HG03378 (cell line): ENCODE measurements around the gene RRAD.
"Not testable (repeated sequence)": the region's sequence is repeated elsewhere in the genome, so short reads cannot be mapped to it uniquely, and the experiment has no call there.

Experiments
- ATAC-seq: cut with Tn5 transposase; IDR thresholded peaks from one replicate; pipeline ENCODE4 v1.9.1; 2021; ENCODE audit warnings: mild to moderate bottlenecking, moderate library complexity; ENCODE audit not compliant: unreplicated experiment

The RRAD gene

DNA sequence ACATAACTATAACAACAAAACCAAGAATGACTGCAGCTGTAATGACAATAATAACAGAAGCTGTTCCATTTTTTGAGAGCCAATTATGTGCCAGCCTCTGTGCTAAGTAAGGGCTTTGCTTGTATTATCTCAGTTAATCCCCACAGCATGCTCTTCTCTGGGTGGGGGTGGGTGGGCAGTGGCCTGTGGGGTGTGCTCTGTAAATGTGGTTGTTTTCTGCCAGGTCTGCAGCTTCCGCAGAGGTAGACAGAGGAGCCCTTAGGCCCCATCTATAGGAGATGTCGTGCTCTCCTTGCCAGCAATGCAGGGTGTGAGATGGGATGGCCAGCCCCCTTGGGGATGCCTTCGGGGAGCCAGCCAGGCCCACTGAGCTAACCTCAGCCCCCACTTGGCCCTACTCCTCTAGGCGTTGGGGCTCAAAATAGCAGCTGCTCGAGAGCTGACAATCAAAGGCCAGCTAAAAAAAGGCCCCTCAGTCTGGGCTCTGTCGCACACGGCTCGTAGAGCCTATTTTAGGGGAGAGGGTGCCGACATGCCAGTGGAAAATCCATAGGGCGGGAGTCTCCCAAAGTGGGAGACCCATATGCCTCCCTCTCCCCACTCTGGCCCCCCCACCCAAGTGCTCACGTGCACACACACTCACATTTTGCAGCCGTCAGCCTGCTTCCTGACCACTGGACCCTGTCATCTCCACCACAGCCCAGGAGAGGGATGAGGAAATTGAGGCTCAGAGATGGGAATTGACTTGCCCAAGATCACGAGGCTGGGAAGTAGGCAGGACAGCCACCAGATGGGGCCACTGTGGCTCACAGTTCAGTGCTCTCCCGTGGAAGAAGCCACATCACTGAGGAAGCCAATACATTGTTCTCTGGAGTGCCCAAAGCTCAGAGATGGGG, 22.4 kb downstream of the RRAD start:
- no peak for ATAC-seq

DNA sequence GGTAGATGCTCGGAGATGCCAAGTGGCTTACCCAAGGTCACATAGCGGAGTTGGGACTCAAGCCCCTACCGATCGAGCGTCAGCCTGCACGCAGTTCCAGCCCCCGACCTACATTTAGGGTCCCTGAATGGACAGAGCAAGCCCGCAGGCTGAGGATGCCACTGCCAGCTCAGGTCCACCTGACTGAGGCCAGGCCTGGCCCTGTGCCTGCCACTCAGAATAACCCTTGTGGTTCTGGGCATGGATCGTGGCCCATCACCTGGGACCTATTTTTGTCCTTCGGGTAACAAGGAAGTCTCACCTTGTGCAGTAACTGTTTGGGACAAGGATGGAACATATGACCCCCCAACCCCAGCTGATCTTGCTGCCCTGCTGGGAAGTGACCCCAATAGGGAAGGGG, 23.7 kb downstream of the RRAD start:
- ATAC-seq = no peak

DNA sequence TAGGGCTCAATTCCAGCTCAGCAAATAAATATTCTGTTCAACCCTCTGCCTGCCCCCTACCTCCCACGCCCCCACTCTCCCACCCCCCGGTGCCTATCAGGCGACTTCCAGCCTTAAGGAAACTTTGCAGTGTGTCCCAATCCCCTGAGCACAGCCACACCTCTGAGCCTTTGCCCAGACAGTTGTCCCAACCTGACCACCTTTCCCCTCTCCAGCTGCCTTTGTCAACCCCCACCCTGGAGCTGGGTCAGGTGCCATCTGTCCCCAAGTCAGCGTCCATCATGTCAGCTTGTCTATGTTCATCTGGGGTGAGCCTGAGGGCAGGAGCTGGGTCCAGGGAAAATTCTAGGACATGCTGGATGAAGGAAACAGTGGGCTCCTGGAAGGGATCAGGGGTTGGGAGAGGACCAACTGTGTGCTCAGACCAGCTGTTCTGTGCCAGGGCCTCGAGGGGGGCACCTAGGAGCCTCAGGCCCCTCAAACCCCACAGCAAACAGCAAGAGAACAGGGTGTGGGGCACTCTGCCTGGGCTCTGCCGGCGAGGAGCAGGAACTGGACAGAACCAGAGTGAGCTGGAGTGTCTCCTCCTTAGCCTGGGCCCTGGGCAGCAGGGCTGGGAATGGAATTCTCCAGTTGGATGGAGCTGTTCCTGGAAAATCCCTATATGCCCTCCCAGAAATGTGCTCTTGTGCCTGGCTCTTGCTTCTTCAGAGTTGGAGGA, 24.5 kb downstream of the RRAD start:
- no peak for ATAC-seq

DNA sequence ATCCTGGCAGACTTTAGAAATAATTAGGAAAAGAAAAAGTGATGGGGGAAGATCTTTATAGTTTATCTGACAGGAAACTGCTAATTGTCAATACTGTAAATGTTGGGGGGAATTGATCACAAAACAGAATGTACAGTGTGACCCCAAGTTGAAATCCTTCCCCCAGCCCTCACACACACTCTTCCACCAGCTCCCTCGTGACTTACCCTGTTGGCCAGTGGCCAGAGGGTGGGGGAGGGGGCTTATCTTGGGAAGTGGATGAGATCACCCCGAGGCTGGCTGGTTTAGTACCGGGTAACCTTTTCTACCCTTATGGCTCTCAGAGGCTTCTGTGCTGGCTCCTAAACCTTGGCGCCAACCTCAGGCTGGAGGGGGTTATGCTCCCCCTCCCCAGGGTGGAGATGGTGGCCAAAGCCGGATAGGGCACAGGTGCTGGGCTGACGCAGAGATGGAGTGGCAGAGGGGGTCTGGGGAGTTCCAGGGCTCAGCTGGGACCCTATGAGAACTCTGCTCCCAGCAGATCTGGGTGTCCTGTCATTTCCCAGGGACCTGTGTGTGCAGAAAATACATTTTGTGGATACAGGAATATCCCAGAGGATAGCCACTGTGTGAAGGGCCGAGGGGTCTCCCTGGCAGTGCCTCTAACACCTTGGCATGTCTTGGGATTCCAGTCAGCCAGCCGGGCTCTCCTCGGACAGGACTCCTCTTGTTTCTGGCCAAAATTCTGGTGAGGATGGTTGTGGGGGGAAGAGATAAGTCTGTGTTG, 25.2 kb downstream of the RRAD start:
- no peak for ATAC-seq

DNA sequence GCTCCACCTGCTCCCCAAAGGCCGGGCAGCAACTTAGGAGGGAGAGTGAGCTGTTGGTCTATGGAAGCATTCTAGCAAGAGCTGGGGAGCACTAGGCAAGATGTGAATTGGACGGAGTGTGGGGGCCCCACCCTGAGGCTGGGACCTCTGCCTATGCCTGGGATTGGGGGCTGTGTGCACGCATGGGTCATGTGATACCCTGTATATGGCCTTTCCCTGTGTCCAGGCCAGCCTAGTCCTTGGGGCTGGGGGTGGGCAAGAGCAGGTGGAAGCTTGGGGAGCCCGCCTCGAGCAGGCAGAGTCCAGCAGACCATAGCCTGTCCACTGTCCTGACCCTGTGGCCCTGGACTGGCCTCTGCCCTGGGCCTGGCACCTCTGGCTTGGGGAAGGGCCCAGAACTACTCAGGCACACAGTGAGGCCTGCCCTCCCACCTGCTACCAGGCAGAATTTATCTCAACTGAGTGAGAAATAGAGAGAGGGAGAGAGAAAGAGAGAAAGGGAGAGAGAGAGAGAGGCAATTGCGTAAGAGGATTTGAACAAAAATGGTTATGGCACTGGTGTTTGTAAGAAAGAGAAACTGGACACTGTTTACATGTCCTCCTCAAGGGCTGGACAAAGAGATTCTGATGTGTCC, 25.9 kb downstream of the RRAD start:
- ATAC-seq = no peak

DNA sequence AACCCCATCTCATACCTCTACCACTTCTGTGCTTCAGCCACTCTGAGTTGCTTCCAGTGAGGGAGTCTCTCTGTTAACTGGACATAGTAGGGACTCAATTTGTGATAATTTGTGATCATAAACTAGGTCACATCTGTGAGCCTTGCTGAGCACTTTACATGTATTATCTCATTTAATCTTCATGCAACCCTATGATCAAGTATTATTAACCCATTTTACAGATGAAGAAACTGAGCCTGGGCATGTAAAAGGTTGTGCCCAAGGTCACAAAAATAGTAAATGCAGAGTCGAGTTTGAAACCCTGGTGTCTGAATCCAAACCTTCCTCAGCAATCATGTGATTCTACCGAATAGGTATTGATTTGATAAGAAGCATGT, 26.4 kb downstream of the RRAD start:
- ATAC-seq = no peak

DNA sequence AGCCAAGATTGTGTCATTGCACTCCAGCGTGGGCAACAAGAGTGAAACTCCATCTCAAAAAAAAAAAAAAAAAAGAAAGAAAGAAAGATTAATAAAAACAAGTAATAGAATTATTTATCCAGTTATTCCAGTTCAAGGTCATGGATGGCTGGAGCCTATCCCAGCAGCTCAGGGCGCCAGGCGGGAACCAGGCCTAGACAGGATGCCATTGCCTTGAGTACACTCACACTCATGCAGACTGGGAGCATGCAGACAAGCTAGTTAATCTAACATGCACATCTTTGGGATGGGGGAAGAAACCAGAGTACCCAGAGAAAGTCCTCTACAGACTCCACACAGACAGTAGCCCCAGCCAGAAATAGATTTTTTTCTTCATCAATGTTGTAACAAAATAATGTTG, 27.1 kb downstream of the RRAD start:
- no peak for ATAC-seq

DNA sequence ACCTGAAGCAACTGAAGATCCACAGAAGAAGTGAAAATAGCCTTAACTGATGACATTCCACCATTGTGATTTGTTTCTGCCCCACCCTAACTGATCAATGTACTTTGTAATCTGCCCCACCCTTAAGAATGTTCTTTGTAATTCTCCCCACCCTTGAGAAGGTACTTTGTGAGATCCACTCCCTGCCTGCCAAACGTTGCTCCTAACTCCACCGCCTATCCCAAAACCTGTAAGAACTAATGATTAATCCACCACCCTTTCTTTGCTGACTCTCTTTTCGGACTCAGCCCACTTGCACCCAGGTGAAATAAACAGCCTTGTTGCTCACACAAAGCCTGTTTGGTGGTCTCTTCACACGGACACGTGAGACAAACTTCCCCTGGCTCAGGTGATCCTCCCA, 28.7 kb downstream of the RRAD start:
- not testable (repeated sequence) for ATAC-seq

DNA sequence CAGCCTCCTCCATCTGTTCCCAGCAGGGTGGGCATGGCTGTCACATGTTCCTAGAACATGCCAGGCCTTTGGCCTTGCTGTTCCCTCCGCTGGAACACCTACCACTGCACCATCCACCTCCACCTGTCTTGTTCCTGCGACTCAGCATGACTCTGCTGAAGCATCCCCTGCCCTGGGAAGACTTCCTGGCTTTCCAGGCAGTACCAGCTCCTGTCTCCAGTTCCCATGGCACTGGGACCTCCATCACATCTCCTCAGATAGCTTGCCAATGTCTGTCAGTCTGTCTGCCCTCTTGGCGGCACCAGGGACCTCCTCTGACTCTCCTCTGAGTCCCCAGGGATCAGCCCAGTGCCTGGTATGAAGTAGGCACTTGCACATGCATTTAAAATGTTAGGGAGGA, 29.3 kb downstream of the RRAD start:
- ATAC-seq = no peak

DNA sequence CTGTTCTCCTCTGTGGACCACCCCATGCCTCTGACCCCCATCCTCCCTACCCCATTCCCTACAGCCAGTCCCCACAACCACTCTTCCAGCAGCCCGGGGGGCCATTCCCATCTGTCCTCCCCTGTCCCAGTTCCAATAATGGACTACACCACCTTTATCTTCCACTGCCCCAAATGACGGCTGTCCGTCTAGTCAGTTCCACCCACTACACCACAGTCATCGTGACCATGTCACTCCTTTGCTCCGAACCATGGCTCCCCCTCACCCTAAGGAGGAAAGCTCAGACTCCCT, 29.7 kb downstream of the RRAD start:
- ATAC-seq = no peak

DNA sequence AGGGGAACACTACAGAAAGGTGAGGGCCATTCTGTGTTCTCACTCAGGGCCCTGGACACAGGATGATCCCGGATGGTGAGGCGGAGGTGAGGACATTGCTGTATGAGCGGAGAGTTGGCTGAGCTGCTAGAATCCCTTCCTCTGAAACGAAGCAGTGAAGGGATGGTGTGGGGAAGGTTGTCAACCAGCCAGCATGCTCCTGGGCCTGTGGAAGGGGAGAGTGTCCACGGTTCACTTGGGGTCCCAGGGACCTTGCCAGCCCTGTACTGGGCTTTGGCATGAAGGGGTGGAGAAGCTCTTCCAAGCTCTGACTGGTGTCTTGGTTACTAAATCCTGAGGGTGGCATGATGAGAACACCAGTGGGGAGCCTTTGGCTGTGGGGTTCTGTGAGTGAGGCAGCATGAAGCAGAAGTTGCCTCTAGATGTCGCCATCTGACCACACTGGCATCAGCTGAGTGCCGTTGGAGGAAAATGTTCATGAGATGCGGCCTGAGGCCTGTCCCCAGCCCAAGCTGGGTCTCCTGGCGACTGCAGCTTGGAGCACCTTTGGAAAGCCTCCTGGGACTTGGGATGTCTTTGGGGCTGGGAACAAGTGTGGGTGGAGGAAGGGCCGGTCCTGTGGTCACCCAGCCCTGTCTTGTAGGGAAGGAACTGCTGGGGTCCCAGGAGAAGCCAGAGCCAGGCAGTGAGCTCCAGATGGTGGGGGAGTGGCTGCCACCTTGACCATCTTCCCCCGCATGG, 30.2 kb downstream of the RRAD start:
- no peak for ATAC-seq

DNA sequence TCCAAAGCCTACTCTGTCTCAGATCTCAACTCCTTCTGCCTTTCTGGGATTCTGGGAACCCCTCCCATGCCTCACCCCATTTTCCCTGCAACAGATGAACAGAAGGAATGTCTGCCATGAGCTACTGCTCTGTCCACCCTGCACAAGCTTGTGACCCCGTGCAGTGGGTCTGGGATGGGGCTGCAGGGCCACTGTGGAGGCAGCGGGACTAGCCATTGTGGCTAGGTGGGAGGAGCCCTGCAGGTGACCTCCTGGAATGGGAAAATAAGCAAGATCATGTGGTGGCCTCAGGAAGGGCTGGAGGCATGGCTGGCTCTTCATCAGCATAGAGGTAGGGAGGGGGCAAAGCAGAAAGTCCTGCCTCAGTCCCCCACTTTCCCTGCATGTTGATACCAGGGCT, 31.3 kb downstream of the RRAD start:
- ATAC-seq = no peak

DNA sequence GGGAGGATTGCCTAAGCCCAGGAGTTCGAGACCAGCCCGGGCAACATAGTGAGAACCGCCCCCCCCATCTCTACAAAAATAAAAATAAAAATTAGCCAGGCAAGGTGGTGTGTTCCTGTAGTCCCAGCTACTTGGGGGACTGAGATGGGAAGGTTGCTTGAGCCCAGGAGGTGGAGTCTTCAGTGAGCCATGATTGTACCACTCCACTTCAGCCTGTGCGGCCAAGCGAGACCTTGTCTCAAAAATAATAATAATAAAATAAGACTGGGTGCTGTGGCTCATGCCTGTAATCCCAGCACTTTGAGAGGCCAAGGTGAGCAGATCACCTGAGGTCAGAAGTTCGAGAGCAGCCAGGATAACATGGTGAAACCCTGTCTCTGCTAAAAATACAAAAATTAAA, 33.5 kb downstream of the RRAD start:
- ATAC-seq = no peak

DNA sequence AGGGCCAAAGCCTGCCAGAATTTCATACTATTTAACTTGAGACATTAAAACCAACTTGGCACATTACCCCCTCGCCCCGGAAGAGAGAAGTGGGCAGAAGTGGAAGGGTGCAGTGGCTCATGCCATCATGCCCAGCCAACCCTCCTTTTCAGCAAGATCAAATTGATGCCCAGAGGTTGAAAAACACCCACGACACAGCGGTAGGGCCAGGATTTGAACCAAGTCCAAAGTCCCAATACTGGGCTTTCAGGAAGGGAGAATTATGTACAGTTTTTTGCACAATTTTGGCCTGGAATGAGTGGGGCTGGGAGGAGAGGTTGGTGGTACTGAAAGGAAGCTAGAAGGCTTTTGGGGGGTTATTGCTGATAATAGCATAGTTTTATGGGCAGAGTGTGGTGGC, 34.0 kb downstream of the RRAD start:
- ATAC-seq = no peak

DNA sequence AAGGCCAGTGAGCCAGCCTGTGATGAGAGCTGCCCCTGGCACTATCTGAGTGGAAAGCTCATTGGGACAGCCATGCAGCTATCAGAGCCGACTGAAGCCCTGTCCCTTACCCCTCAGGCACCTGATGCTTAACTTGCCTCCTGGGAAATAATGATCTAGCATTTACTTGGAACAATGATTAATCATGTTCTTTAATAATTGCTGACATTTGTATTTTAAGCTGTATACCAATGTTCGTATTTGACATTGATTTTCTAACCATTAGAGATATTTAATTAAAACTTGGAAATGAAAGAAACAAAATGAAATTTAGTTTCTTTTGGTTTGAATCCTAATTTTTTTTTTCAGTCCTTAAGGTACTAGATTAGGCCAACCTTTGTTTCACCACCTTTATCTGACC, 34.5 kb downstream of the RRAD start:
- ATAC-seq = no peak

DNA sequence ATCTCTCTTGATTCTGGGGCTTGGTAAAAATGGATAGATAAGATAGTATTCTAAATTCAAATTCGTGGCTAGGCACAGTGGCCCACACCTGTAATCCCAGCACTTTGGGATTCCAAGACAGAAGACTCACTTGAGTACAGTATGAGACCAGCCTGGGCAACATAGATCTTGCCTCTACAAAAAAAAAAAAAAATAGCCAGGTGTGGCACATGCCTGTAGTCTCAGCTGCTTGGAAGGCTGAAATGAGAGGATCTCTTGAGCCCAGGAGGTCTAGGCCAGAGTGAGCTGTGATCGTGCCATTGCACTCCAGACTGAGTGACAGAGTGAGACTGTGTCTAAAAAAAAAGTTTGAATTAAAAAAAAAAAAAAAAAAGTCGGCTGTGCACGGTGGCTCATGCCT, 35.7 kb downstream of the RRAD start:
- no peak for ATAC-seq

DNA sequence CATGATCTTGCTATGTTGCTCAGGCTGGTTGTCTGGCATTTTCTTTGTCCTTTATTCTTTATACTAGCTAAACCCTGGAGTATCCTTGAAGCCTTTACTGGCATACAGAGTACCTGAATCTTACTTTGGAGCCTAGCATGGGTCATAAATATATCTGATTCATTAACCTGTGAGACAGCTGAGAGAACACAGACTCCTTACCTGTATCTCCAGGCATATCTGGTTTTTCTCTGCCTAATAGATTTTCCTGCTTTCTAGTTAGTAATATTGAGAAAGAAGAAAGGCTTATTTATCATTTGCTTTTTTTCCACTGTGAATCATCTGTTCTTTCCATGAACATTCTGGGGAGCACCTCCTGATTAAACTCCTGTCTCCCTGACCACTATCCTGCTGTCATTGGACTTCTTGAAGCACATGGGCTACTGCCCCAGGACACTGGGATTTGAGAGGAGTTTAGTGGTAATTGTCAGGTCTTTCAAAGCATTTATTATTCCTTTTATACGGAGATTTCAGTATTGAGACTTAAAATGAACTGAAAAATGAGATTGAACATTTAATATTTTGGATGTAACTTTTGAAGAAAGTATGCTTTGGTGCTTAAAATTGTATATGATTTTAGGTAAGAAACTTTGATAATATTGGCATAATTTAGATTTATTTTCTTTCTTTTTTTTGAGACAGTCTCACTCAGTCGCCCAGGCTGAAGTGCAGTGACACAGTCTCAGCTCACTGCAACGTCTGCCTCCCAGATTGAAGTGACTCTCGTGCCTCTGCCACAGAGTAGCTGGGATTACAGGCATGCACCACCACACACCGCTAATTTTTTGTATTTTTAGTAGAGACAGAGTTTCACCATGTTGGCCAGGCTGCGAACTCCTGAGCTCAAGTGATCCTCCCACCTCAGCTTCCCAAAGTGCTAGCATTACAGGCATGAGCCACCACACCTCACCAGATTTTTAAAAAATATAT, 36.4 kb downstream of the RRAD start:
- no peak for ATAC-seq

DNA sequence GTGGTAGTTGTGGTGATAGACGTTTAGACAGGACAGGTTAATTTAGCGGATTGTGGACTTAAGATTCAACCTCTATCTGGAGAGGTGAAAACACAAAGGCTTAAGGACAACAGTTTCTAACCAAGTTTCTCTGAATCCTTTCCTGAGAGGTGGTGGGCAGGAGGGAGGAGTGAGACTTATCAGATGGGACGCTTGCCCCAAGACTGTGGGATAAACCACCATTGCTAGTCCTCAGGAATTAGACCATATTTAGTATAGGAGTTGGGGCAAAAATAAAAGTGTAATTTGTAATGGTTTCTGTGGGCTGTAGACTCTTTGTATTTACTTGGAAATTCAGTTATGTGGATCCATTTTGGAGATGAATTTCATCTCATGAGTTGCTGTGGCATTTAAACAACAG, 38.4 kb downstream of the RRAD start:
- ATAC-seq = no peak

DNA sequence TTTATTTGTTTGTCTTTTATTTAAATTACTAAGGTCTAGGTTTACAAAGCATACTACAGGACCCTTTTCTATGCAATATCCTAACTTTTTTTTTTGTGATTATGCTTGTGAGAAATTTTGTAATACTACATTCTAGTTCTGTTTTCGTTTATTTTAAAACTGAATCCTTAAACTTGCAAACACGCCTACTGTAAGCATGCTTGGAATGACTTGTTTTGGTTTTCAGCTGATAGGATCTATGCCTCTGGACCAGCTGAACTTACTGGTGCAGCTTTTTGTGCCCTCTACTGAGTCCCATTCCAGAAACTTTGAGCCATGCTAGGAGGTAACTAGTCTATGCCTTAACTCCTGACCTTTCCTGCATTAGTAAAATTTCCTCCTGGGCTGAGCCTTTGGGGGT, 39.0 kb downstream of the RRAD start:
- ATAC-seq = no peak

DNA sequence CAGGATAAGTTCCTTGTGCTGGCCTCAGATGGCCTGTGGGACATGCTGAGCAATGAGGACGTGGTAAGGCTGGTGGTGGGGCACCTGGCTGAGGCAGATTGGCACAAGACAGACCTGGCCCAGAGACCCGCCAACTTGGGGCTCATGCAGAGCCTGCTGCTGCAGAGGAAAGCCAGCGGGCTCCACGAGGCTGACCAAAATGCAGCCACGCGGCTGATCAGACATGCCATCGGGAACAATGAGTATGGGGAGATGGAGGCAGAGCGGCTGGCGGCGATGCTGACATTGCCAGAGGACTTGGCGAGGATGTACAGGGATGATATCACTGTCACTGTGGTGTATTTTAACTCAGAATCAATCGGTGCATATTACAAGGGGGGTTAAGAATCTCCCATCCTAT, 39.8 kb downstream of the RRAD start:
- ATAC-seq = no peak
